ENCODE results near the gene ZMIZ1. TPM values are rescaled to one million over a fixed set of nuclear protein-coding genes. Genes with fewer than 3 reads are reported as not detected.

Gene ZMIZ1
- total RNA-seq, 1 experiment from 2014 or later, result 34.2 TPM

- Histone ChIP-seq H3K36me3 (ENCODE audit: control insufficient read depth, insufficient read depth, low read length) (no peaks in the 10 kb centered on the region), H3K4me1 (ENCODE audit: control insufficient read depth, insufficient read depth, low read length) (peaks cover 100% of the 10 kb centered on the region), H3K27me3 (ENCODE audit: control insufficient read depth, insufficient read depth, low read length) (no peaks in the 10 kb centered on the region), H3K9me3 (ENCODE audit: control insufficient read depth, insufficient read depth, low read depth, low read length) (no peaks in the 10 kb centered on the region), H3K4me3 (ENCODE audit: low read depth in 2 of 2, low read length in 2 of 2) (no peak overlapping the region), H3K27ac (ENCODE audit: low read length) (peak overlapping the region; percentile 57)
- DNase-seq (ENCODE audit: low read depth, low spot score) (no peak), ATAC-seq (no peak)
- in situ Hi-C loops (cut with HindIII; ENCODE audit: low pct_unique_long_range_greater_than_20kb, low sequenced_read_pairs) (no loop called here), intact Hi-C loops (cut with micrococcal nuclease; ENCODE audit: unreplicated experiment) (no loop called here)
- BruUV-seq (replicated peaks), result TSS peak; percentile 53
- POLR2A ChIA-PET, result no interaction called here
- peak; percentile 29; the same call in 1 of the 2 replicates for TF ChIP-seq TCF7L2 (IDR thresholded peaks at IDR 0.05; ENCODE audit: low read depth, low read length)
- no peak for TF ChIP-seq SIN3A (IDR thresholded peaks at IDR 0.05; ENCODE audit: borderline replicate concordance, insufficient read depth, low read depth, low read length)
- CTCF ChIA-PET, result no interaction called here
These were observed 8.9 kb downstream of the ZMIZ1 start for GRCh38 chr10:79077488-79078173.

GRCh38 chr10:79078367-79079053, 9.7 kb downstream of the ZMIZ1 start:
- BruUV-seq (replicated peaks), result no TSS peak
- H3K9me3 ChIP-seq (ENCODE audit: control insufficient read depth, insufficient read depth, low read depth, low read length), result no peaks in the 10 kb centered on the region
- no peaks in the 10 kb centered on the region for H3K27me3 ChIP-seq (ENCODE audit: control insufficient read depth, insufficient read depth, low read length)
- in situ Hi-C loops (cut with HindIII; ENCODE audit: low pct_unique_long_range_greater_than_20kb, low sequenced_read_pairs), result no loop called here
- intact Hi-C loops (cut with micrococcal nuclease; ENCODE audit: unreplicated experiment), result no loop called here
- POLR2A ChIA-PET, result interaction anchor here (0.7 kb wide), 1 partner anchor 222 kb away, joined by 7 read pairs; no protein-coding TSS in a partner anchor
- peak overlapping the region; percentile 78 for H3K27ac ChIP-seq (ENCODE audit: low read length)
- CTCF ChIA-PET, result no interaction called here
- ATAC-seq (no peak), DNase-seq (ENCODE audit: low read depth, low spot score) (no peak)
- no peaks in the 10 kb centered on the region for H3K36me3 ChIP-seq (ENCODE audit: control insufficient read depth, insufficient read depth, low read length)
- peaks cover 100% of the 10 kb centered on the region for H3K4me1 ChIP-seq (ENCODE audit: control insufficient read depth, insufficient read depth, low read length)
- TF ChIP-seq, protein P1, sequence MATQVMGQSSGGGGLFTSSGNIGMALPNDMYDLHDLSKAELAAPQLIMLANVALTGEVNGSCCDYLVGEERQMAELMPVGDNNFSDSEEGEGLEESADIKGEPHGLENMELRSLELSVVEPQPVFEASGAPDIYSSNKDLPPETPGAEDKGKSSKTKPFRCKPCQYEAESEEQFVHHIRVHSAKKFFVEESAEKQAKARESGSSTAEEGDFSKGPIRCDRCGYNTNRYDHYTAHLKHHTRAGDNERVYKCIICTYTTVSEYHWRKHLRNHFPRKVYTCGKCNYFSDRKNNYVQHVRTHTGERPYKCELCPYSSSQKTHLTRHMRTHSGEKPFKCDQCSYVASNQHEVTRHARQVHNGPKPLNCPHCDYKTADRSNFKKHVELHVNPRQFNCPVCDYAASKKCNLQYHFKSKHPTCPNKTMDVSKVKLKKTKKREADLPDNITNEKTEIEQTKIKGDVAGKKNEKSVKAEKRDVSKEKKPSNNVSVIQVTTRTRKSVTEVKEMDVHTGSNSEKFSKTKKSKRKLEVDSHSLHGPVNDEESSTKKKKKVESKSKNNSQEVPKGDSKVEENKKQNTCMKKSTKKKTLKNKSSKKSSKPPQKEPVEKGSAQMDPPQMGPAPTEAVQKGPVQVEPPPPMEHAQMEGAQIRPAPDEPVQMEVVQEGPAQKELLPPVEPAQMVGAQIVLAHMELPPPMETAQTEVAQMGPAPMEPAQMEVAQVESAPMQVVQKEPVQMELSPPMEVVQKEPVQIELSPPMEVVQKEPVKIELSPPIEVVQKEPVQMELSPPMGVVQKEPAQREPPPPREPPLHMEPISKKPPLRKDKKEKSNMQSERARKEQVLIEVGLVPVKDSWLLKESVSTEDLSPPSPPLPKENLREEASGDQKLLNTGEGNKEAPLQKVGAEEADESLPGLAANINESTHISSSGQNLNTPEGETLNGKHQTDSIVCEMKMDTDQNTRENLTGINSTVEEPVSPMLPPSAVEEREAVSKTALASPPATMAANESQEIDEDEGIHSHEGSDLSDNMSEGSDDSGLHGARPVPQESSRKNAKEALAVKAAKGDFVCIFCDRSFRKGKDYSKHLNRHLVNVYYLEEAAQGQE (IDR thresholded peaks at IDR 0.05; ENCODE audit: insufficient read depth in 1 of 2, low read depth in 2 of 2, low read length in 1 of 2), result no peak
- TF ChIP-seq CTCF (IDR thresholded peaks at IDR 0.05) (no peak), SIN3A (IDR thresholded peaks at IDR 0.05; ENCODE audit: borderline replicate concordance, insufficient read depth, low read depth, low read length) (no peak)
- H3K4me3 ChIP-seq (ENCODE audit: low read depth in 2 of 2, low read length in 2 of 2), result no peak overlapping the region

GRCh38 chr10:79079054-79079397, 10.3 kb downstream of the ZMIZ1 start:
- H3K4me1 ChIP-seq (ENCODE audit: control insufficient read depth, insufficient read depth, low read length), result peaks cover 100% of the 10 kb centered on the region
- intact Hi-C loops (cut with micrococcal nuclease; ENCODE audit: unreplicated experiment) (no loop called here), in situ Hi-C loops (cut with HindIII; ENCODE audit: low pct_unique_long_range_greater_than_20kb, low sequenced_read_pairs) (no loop called here)
- DNase-seq (ENCODE audit: low read depth, low spot score) (no peak), ATAC-seq (no peak)
- H3K27me3 ChIP-seq (ENCODE audit: control insufficient read depth, insufficient read depth, low read length), result no peaks in the 10 kb centered on the region
- no peaks in the 10 kb centered on the region for H3K9me3 ChIP-seq (ENCODE audit: control insufficient read depth, insufficient read depth, low read depth, low read length)
- CTCF ChIA-PET, result interaction anchor here (0.6 kb wide), 1 partner anchor 21 kb away, joined by 5 read pairs; no protein-coding TSS in a partner anchor
- peak overlapping the region; percentile 78 for H3K27ac ChIP-seq (ENCODE audit: low read length)
- H3K4me3 ChIP-seq (ENCODE audit: low read depth in 2 of 2, low read length in 2 of 2), result no peak overlapping the region
- BruUV-seq (replicated peaks), result no TSS peak
- no peak for TF ChIP-seq SIN3A (IDR thresholded peaks at IDR 0.05; ENCODE audit: borderline replicate concordance, insufficient read depth, low read depth, low read length)
- TF ChIP-seq TCF7L2 (IDR thresholded peaks at IDR 0.05; ENCODE audit: low read depth, low read length), result no peak
- TF ChIP-seq, protein P1 (IDR thresholded peaks at IDR 0.05; ENCODE audit: insufficient read depth in 1 of 2, low read depth in 2 of 2, low read length in 1 of 2), result no peak
- no peak for TF ChIP-seq CTCF (IDR thresholded peaks at IDR 0.05)
- POLR2A ChIA-PET, result no interaction called here
- H3K36me3 ChIP-seq (ENCODE audit: control insufficient read depth, insufficient read depth, low read length), result no peaks in the 10 kb centered on the region
